ENCODE measurements around the gene ANKRD29.

DNA sequence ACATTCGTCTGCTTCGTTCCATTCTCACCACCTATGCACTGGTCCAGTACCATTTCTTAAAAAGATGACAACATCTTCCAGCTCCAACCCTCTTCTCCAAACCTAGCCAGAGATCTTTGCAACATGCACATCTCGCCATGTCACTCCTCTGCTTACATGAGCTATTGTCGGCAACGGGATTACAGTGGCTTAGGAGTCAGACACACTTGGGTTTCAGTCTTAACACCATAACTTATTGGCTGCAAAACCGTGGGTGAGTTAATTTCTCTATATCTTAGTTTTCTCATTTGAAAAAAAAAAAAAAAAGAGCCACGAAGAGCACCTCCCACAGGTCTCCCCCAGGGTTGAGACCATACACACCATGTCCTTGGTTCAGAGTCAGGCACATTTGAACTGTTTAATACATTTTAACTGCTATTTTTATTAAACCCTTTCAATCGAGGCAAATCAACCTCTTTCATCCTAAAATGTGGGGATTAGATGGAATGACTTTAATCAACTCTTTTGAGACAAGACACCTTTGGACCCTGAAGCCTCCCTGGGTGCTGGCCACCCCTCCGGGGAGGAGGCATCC lies 889 bp downstream of the ANKRD29 start:
- TF ChIP-seq, protein P1, sequence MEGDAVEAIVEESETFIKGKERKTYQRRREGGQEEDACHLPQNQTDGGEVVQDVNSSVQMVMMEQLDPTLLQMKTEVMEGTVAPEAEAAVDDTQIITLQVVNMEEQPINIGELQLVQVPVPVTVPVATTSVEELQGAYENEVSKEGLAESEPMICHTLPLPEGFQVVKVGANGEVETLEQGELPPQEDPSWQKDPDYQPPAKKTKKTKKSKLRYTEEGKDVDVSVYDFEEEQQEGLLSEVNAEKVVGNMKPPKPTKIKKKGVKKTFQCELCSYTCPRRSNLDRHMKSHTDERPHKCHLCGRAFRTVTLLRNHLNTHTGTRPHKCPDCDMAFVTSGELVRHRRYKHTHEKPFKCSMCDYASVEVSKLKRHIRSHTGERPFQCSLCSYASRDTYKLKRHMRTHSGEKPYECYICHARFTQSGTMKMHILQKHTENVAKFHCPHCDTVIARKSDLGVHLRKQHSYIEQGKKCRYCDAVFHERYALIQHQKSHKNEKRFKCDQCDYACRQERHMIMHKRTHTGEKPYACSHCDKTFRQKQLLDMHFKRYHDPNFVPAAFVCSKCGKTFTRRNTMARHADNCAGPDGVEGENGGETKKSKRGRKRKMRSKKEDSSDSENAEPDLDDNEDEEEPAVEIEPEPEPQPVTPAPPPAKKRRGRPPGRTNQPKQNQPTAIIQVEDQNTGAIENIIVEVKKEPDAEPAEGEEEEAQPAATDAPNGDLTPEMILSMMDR (conservative IDR thresholded peaks at IDR 0.05; ENCODE audit: low read depth, low read length) = no peak
- no peak for TF ChIP-seq RAD21 (IDR thresholded peaks at IDR 0.05; ENCODE audit: low read length)
- no peak for TF ChIP-seq POLR2A (IDR thresholded peaks at IDR 0.05; ENCODE audit: low read depth, low read length)
- TF ChIP-seq FOS (IDR thresholded peaks at IDR 0.05; ENCODE audit: low read depth, low read length) = no peak
- no peak for TF ChIP-seq RFX5 (IDR thresholded peaks at IDR 0.05; ENCODE audit: low read depth, low read length)
- no peak for TF ChIP-seq SMC3 (IDR thresholded peaks at IDR 0.05; ENCODE audit: low read depth, low read length)
- no peak for TF ChIP-seq CEBPB (IDR thresholded peaks at IDR 0.05; ENCODE audit: low read depth, low read length)
- TF ChIP-seq, protein P2, sequence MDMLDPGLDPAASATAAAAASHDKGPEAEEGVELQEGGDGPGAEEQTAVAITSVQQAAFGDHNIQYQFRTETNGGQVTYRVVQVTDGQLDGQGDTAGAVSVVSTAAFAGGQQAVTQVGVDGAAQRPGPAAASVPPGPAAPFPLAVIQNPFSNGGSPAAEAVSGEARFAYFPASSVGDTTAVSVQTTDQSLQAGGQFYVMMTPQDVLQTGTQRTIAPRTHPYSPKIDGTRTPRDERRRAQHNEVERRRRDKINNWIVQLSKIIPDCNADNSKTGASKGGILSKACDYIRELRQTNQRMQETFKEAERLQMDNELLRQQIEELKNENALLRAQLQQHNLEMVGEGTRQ (IDR thresholded peaks at IDR 0.05; ENCODE audit: low read depth, low read length) = no peak
- no peak for TF ChIP-seq MXI1 (IDR thresholded peaks at IDR 0.05; ENCODE audit: borderline replicate concordance, low read depth, low read length)

Measured in IMR-90 (cell line).